K562 (cell line): ENCODE measurements around the gene CHRM1. TPM values are rescaled to one million over a fixed set of nuclear protein-coding genes. Genes with fewer than 3 reads are reported as not detected.

Experiments
- CTCFL ChIP-seq: IDR thresholded peaks from 2 replicates; pipeline ENCODE4 v1.6.1; 2011; ENCODE audit warnings: borderline replicate concordance, low read depth, mild to moderate bottlenecking, moderate library complexity, low read length; ENCODE audit not compliant: insufficient read depth, poor library complexity, severe bottlenecking
- FOXK2 ChIP-seq, 2 experiments: fragments of 450-650 bp; IDR thresholded peaks in 1 of 2; conservative IDR thresholded peaks in 1 of 2; 2 replicates each; pipeline ENCODE4 v1.6.1; 2016; ENCODE audit warnings: low read depth in 2 of 2, mild to moderate bottlenecking in 1 of 2
- FUS ChIP-seq: fragments of 200-400 bp; formaldehyde crosslinking; optimal IDR thresholded peaks from 2 replicates; pipeline ENCODE3; 2017; ENCODE audit warnings: low read depth, low read length
- GABPB1 ChIP-seq: sonication (generic); formaldehyde crosslinking; IDR thresholded peaks from 2 replicates; pipeline ENCODE4 v1.8.0; 2022; ENCODE audit warnings: mild to moderate bottlenecking, missing genetic modification reagents
- KDM1A ChIP-seq, 2 experiments: fragments of 450-650 bp; IDR thresholded peaks; 2 replicates each; pipeline ENCODE4 v1.6.1; 2016; ENCODE audit warnings: mild to moderate bottlenecking in 2 of 2
- MIER1 ChIP-seq: fragments of 450-650 bp; IDR thresholded peaks from 2 replicates; pipeline ENCODE4 v1.6.1; 2016; ENCODE audit warnings: antibody characterized with exemption, mild to moderate bottlenecking, low read depth
- MLLT1 ChIP-seq, 2 experiments: fragments of 450-650 bp; IDR thresholded peaks; 2 replicates each; pipeline ENCODE4 v1.6.1; 2016
- MNT ChIP-seq, 2 experiments: fragments of 450-650 bp; conservative IDR thresholded peaks; 2 replicates each; pipeline ENCODE4 v1.6.1; 2017; ENCODE audit warnings: mild to moderate bottlenecking in 2 of 2, moderate library complexity in 2 of 2
- NRF1 ChIP-seq, 2 experiments: fragments of 450-650 bp; IDR thresholded peaks in 1 of 2; conservative IDR thresholded peaks in 1 of 2; 2 replicates each; pipeline ENCODE4 v1.6.1; 2014; ENCODE audit warnings: mild to moderate bottlenecking in 2 of 2
- RAD51 ChIP-seq: fragments of 450-650 bp; IDR thresholded peaks from 2 replicates; pipeline ENCODE4 v1.7.1; 2016; ENCODE audit warnings: low read depth, mild to moderate bottlenecking, borderline replicate concordance
- RBFOX2 ChIP-seq: fragments of 200-400 bp; formaldehyde crosslinking; IDR thresholded peaks from 2 replicates; pipeline ENCODE4 v1.6.1; 2017; ENCODE audit warnings: low read depth, mild to moderate bottlenecking, low read length, moderate library complexity
- SMC3 ChIP-seq: conservative IDR thresholded peaks from 2 replicates; pipeline ENCODE4 v1.6.1; 2011; ENCODE audit warnings: low read depth, low read length, improper control_type of control experiment; ENCODE audit not compliant: insufficient read depth
- TCF7 ChIP-seq: sonication (generic); IDR thresholded peaks from 2 replicates; pipeline ENCODE4 v1.6.1; 2016; ENCODE audit warnings: antibody characterized with exemption, borderline replicate concordance
- TEAD1 ChIP-seq, 2 experiments: fragments of 450-650 bp in 1 of 2; sonication (generic) in 1 of 2; formaldehyde crosslinking; IDR thresholded peaks; 2 replicates each; pipeline versions ENCODE4 v1.4.0 to v1.8.0; 2020 to 2022; ENCODE audit warnings: mild to moderate bottlenecking in 2 of 2, missing genetic modification reagents in 1 of 2
- TRIM24 ChIP-seq, 2 experiments: fragments of 450-650 bp; IDR thresholded peaks; 2 replicates each; pipeline ENCODE4 v1.6.1; 2016
- XRCC3 ChIP-seq: fragments of 450-650 bp; IDR thresholded peaks from 2 replicates; pipeline ENCODE4 v1.6.1; 2017; ENCODE audit warnings: mild to moderate bottlenecking, moderate library complexity
- ZBTB1 ChIP-seq: sonication (generic); formaldehyde crosslinking; IDR thresholded peaks from 2 replicates; pipeline ENCODE4 v1.8.1; 2023; ENCODE audit warnings: missing genetic modification reagents, low read depth, mild to moderate bottlenecking, borderline replicate concordance
- ZBTB7A ChIP-seq: IDR thresholded peaks from 2 replicates; pipeline ENCODE4 v1.6.1; 2011; ENCODE audit warnings: low read depth, mild to moderate bottlenecking, low read length, moderate library complexity, borderline replicate concordance; ENCODE audit not compliant: control insufficient read depth
- ZNF140 ChIP-seq: fragments of 250-450 bp; sonication (Bioruptor Pico); IDR thresholded peaks from 2 replicates; pipeline ENCODE4 v1.8.0; 2021; ENCODE audit warnings: moderate library complexity, mild to moderate bottlenecking, inconsistent platforms
- ZNF224 ChIP-seq: sonication (generic); formaldehyde crosslinking; IDR thresholded peaks from 2 replicates; pipeline ENCODE4 v1.8.0; 2022; ENCODE audit warnings: mild to moderate bottlenecking, missing genetic modification reagents
- polyA plus RNA-seq, 8 experiments: library from polyadenylated mRNA; depleted of rRNA in 4 of 8; stranded (reverse) in 5 of 8; unstranded in 3 of 8; fragments of >200 nt; fragmentation: Nextera tagmentation in 2 of 8; fragmentation: Illumina TruSeq in 1 of 8; extraction: Ambion mirVana in 2 of 8; extraction: Trizol in 1 of 8; gene quantifications; 2 replicates each; pipeline versions ENCODE4 v1.2.1 to v1.2.3, GENCODE V29; 2011 to 2014; ENCODE audit warnings: inconsistent platforms in 1 of 8, missing spikeins in 1 of 8
- total RNA-seq, 7 experiments: library from RNA; depleted of rRNA in 6 of 7; stranded (reverse); fragments of >200 nt in 6 of 7; fragmentation: Illumina TruSeq in 2 of 7; extraction: Trizol in 2 of 7; gene quantifications; 2 replicates each; pipeline versions ENCODE4 v1.2.1 to v1.2.3, GENCODE V29; 2011 to 2021; ENCODE audit warnings: low replicate concordance in 1 of 7

CHRM1 gene
- total and polyA plus RNA-seq, 9 of the 15 experiments (the other 6 are each of a cell fraction or from before 2014, with no cell fraction given) = not detected

GRCh38 chr11:62922653-62923431 is 1.7 kb upstream of the CHRM1 start (continued):
- TF ChIP-seq CTCFL (peak; percentile 71), ZNF140 (CRISPR knock-in tag) (no peak), RAD51 (no peak), ZBTB7A (peak; percentile 31; the same call in 1 of the 2 replicates), FOXK2 (conservative IDR thresholded peaks at IDR 0.05 in 1 of 2, IDR thresholded peaks at IDR 0.05 in 1 of 2; ENCODE audit: low read depth in 2 of 2) (no peak), ZBTB1 (CRISPR knock-in tag) (peak; percentile 69; the same call in 1 of the 2 replicates), XRCC3 (no peak), ZNF224 (CRISPR knock-in tag) (no peak), MLLT1 (IDR thresholded peaks at IDR 0.05) (no peak), GABPB1 (0 out of 2 replicates have a peak, but pooled peaks have one; percentile 47), TCF7 (no peak), RBFOX2 (0 out of 2 replicates have a peak, but pooled peaks have one; percentile 38), TRIM24 (IDR thresholded peaks at IDR 0.05) (no peak), SMC3 (peak; percentile 47; the same call in 1 of the 2 replicates), KDM1A (IDR thresholded peaks at IDR 0.05) (peak in 1 of 2 experiments; percentile 95; a peak in 2 of 4 replicates), FUS (no peak), MNT (conservative IDR thresholded peaks at IDR 0.05) (peak in 1 of 2 experiments; percentile 72; a peak in 3 of 4 replicates), MIER1 (no peak), NRF1 (conservative IDR thresholded peaks at IDR 0.05 in 1 of 2, IDR thresholded peaks at IDR 0.05 in 1 of 2) (peak in 1 of 2 experiments; percentile 27; a peak in 1 of 4 replicates), TEAD1 (CRISPR knock-in tag; IDR thresholded peaks at IDR 0.05) (no peak)
